ENCODE results near the gene HSPB8.

DNA sequence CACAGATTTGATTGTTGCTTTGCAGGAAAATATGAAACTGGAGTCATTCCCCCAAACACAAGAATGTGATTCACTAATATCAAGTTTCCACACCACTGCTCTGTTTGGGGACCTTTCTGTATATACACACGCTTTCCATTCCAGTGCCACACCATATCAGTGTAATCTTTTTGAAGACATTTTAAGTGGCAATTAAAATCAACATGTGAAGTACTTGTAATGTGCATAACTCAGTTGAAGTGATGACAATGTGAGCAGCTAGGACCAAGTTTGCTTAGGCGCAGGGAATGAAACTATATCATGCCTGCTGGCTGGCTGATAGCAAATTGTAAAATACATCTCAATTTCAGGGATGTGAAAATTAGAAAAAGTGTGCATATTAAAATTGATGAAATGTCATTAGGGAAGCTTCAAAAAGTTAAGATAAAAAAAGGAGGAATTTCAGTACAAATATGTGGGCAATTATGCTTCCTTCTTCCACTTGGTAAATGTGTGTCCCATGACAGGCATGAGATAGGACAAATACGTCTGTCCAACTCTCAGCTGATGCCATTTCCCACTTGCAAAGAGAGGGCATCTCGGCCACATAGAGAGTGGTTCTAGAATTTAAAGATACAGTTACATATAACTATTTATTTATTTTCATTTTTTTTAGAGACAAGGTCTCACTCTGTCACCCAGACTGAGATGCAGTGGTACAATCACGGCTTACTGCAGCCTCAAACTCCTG, 43.7 kb downstream of the HSPB8 start:
- TF ChIP-seq CTCF (conservative IDR thresholded peaks at IDR 0.05) (no peak), ZFX (IDR thresholded peaks at IDR 0.05) (no peak)
